Neural crest cell (in vitro differentiated cells): Measurements from ENCODE around the gene CCR7. TPM values are rescaled to one million over a fixed set of nuclear protein-coding genes. Genes with fewer than 3 reads are reported as not detected.
"Not testable (repeated sequence)": the region's sequence is repeated elsewhere in the genome, so short reads cannot be mapped to it uniquely, and the experiment has no call there.

Source experiments
- DNase-seq: peaks from one replicate; pipeline ENCODE4 v3.0.0; 2021; ENCODE audit warnings: low read depth, mixed read lengths, low spot score
- H3K27ac Mint-ChIP-seq: one replicate; pipeline ENCODE4 v1.8.0; 2021; ENCODE audit warnings: mild to moderate bottlenecking, mixed read lengths; ENCODE audit not compliant: unreplicated experiment
- H3K27me3 Mint-ChIP-seq: 2 replicates; pipeline ENCODE4 v1.8.0; 2021; ENCODE audit warnings: low read depth, mild to moderate bottlenecking, mixed read lengths
- H3K36me3 Mint-ChIP-seq: 2 replicates; pipeline ENCODE4 v1.8.0; 2021; ENCODE audit warnings: low read depth, mild to moderate bottlenecking, mixed read lengths
- H3K4me1 Mint-ChIP-seq: 2 replicates; pipeline ENCODE4 v1.8.0; 2021; ENCODE audit warnings: mixed read lengths
- H3K4me3 Mint-ChIP-seq: one replicate; pipeline ENCODE4 v1.8.0; 2021; ENCODE audit warnings: mild to moderate bottlenecking, mixed read lengths
- H3K9me3 Mint-ChIP-seq: 2 replicates; pipeline ENCODE4 v1.8.0; 2021; ENCODE audit warnings: mixed read lengths
- CTCF ChIP-seq: fragments of 200-600 bp; sonication (generic); conservative IDR thresholded peaks from 2 replicates; pipeline ENCODE4 v1.5.0; 2021; ENCODE audit warnings: antibody characterized with exemption, mild to moderate bottlenecking
- total RNA-seq: library from RNA; stranded (reverse); gene quantifications from 2 replicates; pipeline ENCODE4 v1.2.1, GENCODE V29; 2021

CCR7 gene
- total RNA-seq, 1 donor from 2014 or later: 0.33 TPM

GRCh38 chr17:40577611-40578065, 12.4 kb upstream of the CCR7 start:
- Mint-ChIP-seq H3K9me3 (peaks cover 10% of the 10 kb centered on the region), H3K27me3 (peaks cover 19% of the 10 kb centered on the region), H3K4me1 (peaks cover 8% of the 10 kb centered on the region), H3K4me3 (no peak overlapping the region), H3K36me3 (peaks cover 5% of the 10 kb centered on the region), H3K27ac (no peak overlapping the region)
- no peak for DNase-seq
- TF ChIP-seq CTCF: no peak

GRCh38 chr17:40576113-40576740, 11.0 kb upstream of the CCR7 start:
- peaks cover 28% of the 10 kb centered on the region for H3K27me3 Mint-ChIP-seq
- no peak for TF ChIP-seq CTCF
- H3K36me3 Mint-ChIP-seq: peaks cover 8% of the 10 kb centered on the region
- no peak overlapping the region for H3K4me3 Mint-ChIP-seq
- no peak overlapping the region for H3K27ac Mint-ChIP-seq
- peaks cover 20% of the 10 kb centered on the region for H3K9me3 Mint-ChIP-seq
- H3K4me1 Mint-ChIP-seq: no peaks in the 10 kb centered on the region
- DNase-seq: no peak

GRCh38 chr17:40574292-40574691, 9.0 kb upstream of the CCR7 start:
- H3K9me3 Mint-ChIP-seq: peaks cover 23% of the 10 kb centered on the region
- no peak for TF ChIP-seq CTCF
- peaks cover 43% of the 10 kb centered on the region for H3K27me3 Mint-ChIP-seq
- H3K27ac Mint-ChIP-seq: no peak overlapping the region
- peaks cover 8% of the 10 kb centered on the region for H3K36me3 Mint-ChIP-seq
- no peak for DNase-seq
- H3K4me3 Mint-ChIP-seq: no peak overlapping the region
- H3K4me1 Mint-ChIP-seq: no peaks in the 10 kb centered on the region

- not testable (repeated sequence) for H3K4me1 Mint-ChIP-seq, H3K4me3 Mint-ChIP-seq, DNase-seq, H3K27ac Mint-ChIP-seq, H3K36me3 Mint-ChIP-seq
- Mint-ChIP-seq H3K9me3 (peaks cover 23% of the 10 kb centered on the region), H3K27me3 (peaks cover 43% of the 10 kb centered on the region)
Observed at GRCh38 chr17:40572245-40572993, 7.1 kb upstream of the CCR7 start.

- Mint-ChIP-seq H3K27me3 (peaks cover 40% of the 10 kb centered on the region), H3K4me1 (peaks cover 14% of the 10 kb centered on the region), H3K4me3 (no peak overlapping the region), H3K36me3 (peaks cover 3% of the 10 kb centered on the region), H3K9me3 (peaks cover 14% of the 10 kb centered on the region), H3K27ac (no peak overlapping the region)
- no peak for DNase-seq
- TF ChIP-seq CTCF: no peak
Observed at GRCh38 chr17:40568074-40568836, 3.0 kb upstream of the CCR7 start.
